Stomach (tissue), 9 donors: ENCODE data around the gene CIC. TPM values are rescaled to one million over a fixed set of nuclear protein-coding genes. Genes with fewer than 3 reads are reported as not detected.
A peak's percentile ranks its signal among the peaks of the same experiment; 100 is the strongest.

ENCODE experiments used
- DNase-seq, 2 donors: peaks; one replicate each; pipeline versions ENCODE4 v3.0.0 to v3.0.0-alpha.2; 2013 to 2019
- H3K27ac ChIP-seq, 5 donors: fragments of 200-600 bp in 4 of 5; sonication (generic) in 4 of 5; one replicate each; pipeline ENCODE4 v1.5.1; 2013 to 2019; ENCODE audit warnings: mild to moderate bottlenecking in 1 of 5, moderate library complexity in 1 of 5
- H3K27me3 ChIP-seq, 3 donors: fragments of 200-600 bp; sonication (generic); one replicate each; pipeline ENCODE4 v1.5.1; 2017 to 2019; ENCODE audit warnings: mixed run types in 1 of 3
- H3K36me3 ChIP-seq, 4 donors: fragments of 200-600 bp; sonication (generic); 1 replicate in 3 of 4; 2 replicates in 1 of 4; pipeline ENCODE4 v1.5.1; 2016 to 2019
- H3K4me1 ChIP-seq, 4 donors: fragments of 200-600 bp; sonication (generic); one replicate each; pipeline ENCODE4 v1.5.1; 2016 to 2019
- H3K4me3 ChIP-seq, 4 donors: fragments of 200-600 bp; sonication (generic) in 3 of 4; one replicate each; pipeline ENCODE4 v1.5.1; 2016 to 2019; ENCODE audit warnings: mild to moderate bottlenecking in 1 of 4
- H3K9me3 ChIP-seq, 4 donors: fragments of 200-600 bp; sonication (generic); one replicate each; pipeline ENCODE4 v1.5.1; 2016 to 2019
- EP300 ChIP-seq: sonication (generic); formaldehyde crosslinking; IDR thresholded peaks from one replicate; pipeline ENCODE4 v1.6.1; 2017; ENCODE audit warnings: antibody characterized with exemption
- POLR2A ChIP-seq, 4 donors: fragments of 450-650 bp; IDR thresholded peaks; one replicate each; pipeline ENCODE4 v1.6.1; 2016; ENCODE audit warnings: antibody characterized with exemption in 4 of 4, control low read depth in 2 of 4, mild to moderate bottlenecking in 1 of 4, moderate library complexity in 1 of 4
- POLR2AphosphoS5 ChIP-seq, 3 donors: sonication (generic); formaldehyde crosslinking; IDR thresholded peaks; one replicate each; pipeline ENCODE4 v1.6.1; 2016; ENCODE audit warnings: antibody characterized with exemption in 3 of 3
- WGBS, 5 donors: extraction: QIAGEN DNeasy Blood & Tissue Kit in 3 of 5; methylation state at CpG; one replicate each; pipeline versions ENCODE4 v1.1.5 to v1.1.7; 2013 to 2018; 5-methylcytosine and 5-hydroxymethylcytosine counted together
- intact Hi-C: fragments of 100-400 bp; cut with DNase I; formaldehyde crosslinking; loops from one replicate; pipeline ENCODE4 v1.15.1; 2023; ENCODE audit warnings: low total_unique reads
- polyA plus RNA-seq, 3 donors: library from polyadenylated mRNA; stranded (reverse); fragments of 200-250 nt; gene quantifications; one replicate each; pipeline ENCODE4 v1.2.3, GENCODE V29; 2013
- total RNA-seq, 5 donors: library from RNA; depleted of rRNA; stranded (reverse); fragments of >200 nt; gene quantifications; one replicate each; pipeline versions ENCODE4 v1.1.0 to v1.2.3, GENCODE V29; 2014 to 2016
- TF ChIP-seq, protein P1 (sequence below), 7 experiments: fragments of 450-650 bp in 4 of 7; fragments of 200-600 bp in 3 of 7; sonication (generic) in 3 of 7; IDR thresholded peaks; one replicate each; pipeline ENCODE4 v1.5.1; 2016 to 2019; ENCODE audit warnings: antibody characterized with exemption in 7 of 7, control low read depth in 2 of 7, mild to moderate bottlenecking in 1 of 7
- donor health status: healthy with polysubstance abuse.
- donor health status: Bipolar disorder and iron deficiency.
- donor health status: healthy.

Gene CIC
- total and polyA plus RNA-seq, 8 donors = 15.4 to 60.3 (median 26.6) TPM

GRCh38 chr19:42293540-42293939, 24.5 kb downstream of the CIC start:
- TF ChIP-seq POLR2AphosphoS5 (IDR thresholded peaks at IDR 0.05) (no peak), EP300 (no peak), POLR2A (IDR thresholded peaks at IDR 0.05) (no peak)
- TF ChIP-seq, protein P1, sequence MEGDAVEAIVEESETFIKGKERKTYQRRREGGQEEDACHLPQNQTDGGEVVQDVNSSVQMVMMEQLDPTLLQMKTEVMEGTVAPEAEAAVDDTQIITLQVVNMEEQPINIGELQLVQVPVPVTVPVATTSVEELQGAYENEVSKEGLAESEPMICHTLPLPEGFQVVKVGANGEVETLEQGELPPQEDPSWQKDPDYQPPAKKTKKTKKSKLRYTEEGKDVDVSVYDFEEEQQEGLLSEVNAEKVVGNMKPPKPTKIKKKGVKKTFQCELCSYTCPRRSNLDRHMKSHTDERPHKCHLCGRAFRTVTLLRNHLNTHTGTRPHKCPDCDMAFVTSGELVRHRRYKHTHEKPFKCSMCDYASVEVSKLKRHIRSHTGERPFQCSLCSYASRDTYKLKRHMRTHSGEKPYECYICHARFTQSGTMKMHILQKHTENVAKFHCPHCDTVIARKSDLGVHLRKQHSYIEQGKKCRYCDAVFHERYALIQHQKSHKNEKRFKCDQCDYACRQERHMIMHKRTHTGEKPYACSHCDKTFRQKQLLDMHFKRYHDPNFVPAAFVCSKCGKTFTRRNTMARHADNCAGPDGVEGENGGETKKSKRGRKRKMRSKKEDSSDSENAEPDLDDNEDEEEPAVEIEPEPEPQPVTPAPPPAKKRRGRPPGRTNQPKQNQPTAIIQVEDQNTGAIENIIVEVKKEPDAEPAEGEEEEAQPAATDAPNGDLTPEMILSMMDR (IDR thresholded peaks at IDR 0.05) = no peak
- no peak for DNase-seq
- H3K4me1 ChIP-seq = peaks cover 0 to 44% (median 22%) of the 10 kb centered on the region in 4 donors
- no peaks in the 10 kb centered on the region for H3K9me3 ChIP-seq
- intact Hi-C loops = no loop called here
- no peak overlapping the region for H3K27ac ChIP-seq
- no peaks in the 10 kb centered on the region for H3K27me3 ChIP-seq
- H3K36me3 ChIP-seq = peaks cover 59 to 83% (median 69%) of the 10 kb centered on the region in 4 donors
- 83 to 96% (median 86%) methylated on average over 4 to 17 of the region's 17 CpGs for WGBS, 5 donors
- no peak overlapping the region for H3K4me3 ChIP-seq

GRCh38 chr19:42293948-42294347, 24.9 kb downstream of the CIC start:
- intact Hi-C loops = no loop called here
- WGBS, 5 donors = 90 to 95% (median 93%) methylated on average over 10 to 15 of the region's 15 CpGs
- Histone ChIP-seq H3K36me3 (peaks cover 55 to 78% (median 65%) of the 10 kb centered on the region in 4 donors), H3K27ac (no peak overlapping the region), H3K27me3 (no peaks in the 10 kb centered on the region), H3K4me3 (no peak overlapping the region), H3K4me1 (peaks cover 0 to 44% (median 22%) of the 10 kb centered on the region in 4 donors), H3K9me3 (no peaks in the 10 kb centered on the region)
- TF ChIP-seq POLR2AphosphoS5 (IDR thresholded peaks at IDR 0.05) = no peak
- TF ChIP-seq EP300 = no peak
- no peak for TF ChIP-seq POLR2A (IDR thresholded peaks at IDR 0.05)
- TF ChIP-seq, protein P1 (IDR thresholded peaks at IDR 0.05) = no peak
- no peak for DNase-seq

DNA sequence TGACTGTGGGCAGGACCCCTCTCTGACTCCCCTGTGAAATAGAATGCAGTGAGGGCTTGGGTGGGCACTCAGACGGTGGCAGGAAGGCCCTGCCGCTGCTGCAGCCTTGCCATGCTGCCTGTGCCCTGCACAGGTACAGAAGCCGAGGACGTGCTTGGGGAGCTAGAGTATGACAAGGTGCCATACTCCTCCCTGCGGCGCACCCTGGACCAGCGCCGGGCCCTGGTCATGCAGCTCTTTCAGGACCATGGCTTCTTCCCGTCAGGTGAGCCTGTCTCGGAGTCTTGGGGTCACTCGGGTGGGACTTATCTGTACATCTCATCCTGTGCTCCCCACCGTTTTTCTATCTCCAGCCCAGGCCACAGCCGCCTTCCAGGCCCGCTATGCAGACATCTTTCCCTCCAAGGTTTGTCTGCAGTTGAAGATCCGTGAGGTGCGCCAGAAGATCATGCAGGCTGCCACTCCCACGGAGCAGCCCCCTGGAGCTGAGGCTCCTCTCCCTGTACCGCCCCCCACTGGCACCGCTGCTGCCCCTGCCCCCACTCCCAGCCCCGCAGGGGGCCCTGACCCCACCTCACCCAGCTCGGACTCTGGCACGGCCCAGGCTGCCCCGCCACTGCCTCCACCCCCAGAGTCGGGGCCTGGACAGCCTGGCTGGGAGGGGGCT, 25.6 kb downstream of the CIC start:
- peaks cover 49 to 72% (median 59%) of the 10 kb centered on the region in 4 donors for H3K36me3 ChIP-seq
- H3K27ac ChIP-seq = no peak overlapping the region
- intact Hi-C loops = no loop called here
- 80 to 88% (median 82%) methylated on average over 17 to 24 of the region's 24 CpGs for WGBS, 5 donors
- no peak overlapping the region for H3K4me3 ChIP-seq
- no peak for DNase-seq
- no peaks in the 10 kb centered on the region for H3K9me3 ChIP-seq
- H3K27me3 ChIP-seq = no peaks in the 10 kb centered on the region
- H3K4me1 ChIP-seq = peaks cover 0 to 40% (median 22%) of the 10 kb centered on the region in 4 donors
- TF ChIP-seq POLR2AphosphoS5 (IDR thresholded peaks at IDR 0.05) = no peak
- TF ChIP-seq, protein P1 (IDR thresholded peaks at IDR 0.05) = no peak
- TF ChIP-seq POLR2A (IDR thresholded peaks at IDR 0.05) = no peak
- TF ChIP-seq EP300 = no peak

- Histone ChIP-seq H3K9me3 (no peaks in the 10 kb centered on the region), H3K36me3 (peaks cover 41 to 65% (median 51%) of the 10 kb centered on the region in 4 donors), H3K27ac (peak overlapping the region in 1 of 5 donors; percentile 10), H3K4me3 (no peak overlapping the region), H3K4me1 (peaks cover 0 to 32% (median 22%) of the 10 kb centered on the region in 4 donors), H3K27me3 (no peaks in the 10 kb centered on the region)
- TF ChIP-seq POLR2A (IDR thresholded peaks at IDR 0.05) (no peak), EP300 (no peak), POLR2AphosphoS5 (IDR thresholded peaks at IDR 0.05) (no peak)
- TF ChIP-seq, protein P1 (IDR thresholded peaks at IDR 0.05) = no peak
- DNase-seq = no peak
- intact Hi-C loops = no loop called here
- 63 to 73% (median 66%) methylated on average over 5 of the region's 5 CpGs for WGBS, 5 donors
Observed at GRCh38 chr19:42295342-42295741, 26.3 kb downstream of the CIC start.
